LoVo (cell line): ENCODE results near the gene LTK.

Experiments
- DNase-seq: peaks from one replicate; pipeline ENCODE4 v3.0.0-alpha.2; 2016; ENCODE audit warnings: low spot score

The LTK gene

DNA sequence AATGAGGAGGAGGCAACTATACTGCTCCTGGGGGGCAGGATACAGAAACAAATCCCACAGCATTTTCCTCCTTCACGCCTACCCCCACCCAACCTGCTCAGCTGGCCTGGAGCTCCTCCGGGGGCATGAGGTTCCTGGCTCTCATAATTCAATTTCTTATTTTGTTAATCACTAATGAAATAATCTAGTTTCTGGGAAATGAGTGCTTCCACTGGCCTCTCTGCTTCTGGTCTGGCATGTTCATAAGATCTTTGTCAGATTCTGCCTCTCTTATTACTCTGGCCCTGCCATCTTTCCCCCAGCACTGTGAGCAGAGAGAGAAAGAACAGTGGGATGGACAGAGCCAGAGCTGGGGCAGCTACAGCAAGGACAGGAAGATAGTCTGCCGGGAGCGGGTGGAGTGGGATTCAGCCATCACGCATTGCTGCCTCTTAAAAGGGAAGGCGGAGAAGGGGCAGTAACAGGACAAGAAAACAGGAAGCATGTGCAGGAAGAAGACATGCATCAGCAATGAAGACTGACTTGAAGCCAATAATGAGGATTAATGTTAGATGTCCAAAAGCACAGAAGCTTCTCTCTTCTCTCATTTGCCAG is 16.8 kb upstream of the LTK start:
- no peak for DNase-seq

DNA sequence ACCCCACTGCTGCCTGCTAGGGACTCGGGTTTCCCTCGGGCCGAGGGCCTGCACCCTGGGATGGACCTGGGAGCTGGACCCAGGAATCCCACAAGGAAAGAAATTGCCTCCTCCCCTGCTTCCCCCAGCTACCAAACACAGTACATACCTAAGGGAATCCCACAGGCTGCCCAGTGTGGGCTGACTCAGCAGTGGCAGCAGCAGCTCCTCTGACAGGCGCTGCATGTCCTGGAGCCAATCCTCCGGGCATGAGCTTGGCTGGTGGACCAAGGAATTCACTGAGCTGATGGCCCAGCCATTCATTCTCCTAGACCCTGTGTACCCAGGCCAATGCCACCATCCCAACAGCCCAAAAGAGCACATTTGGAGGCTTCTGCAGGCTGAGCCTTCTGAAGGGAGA is 9.5 kb upstream of the LTK start:
- DNase-seq, result no peak

DNA sequence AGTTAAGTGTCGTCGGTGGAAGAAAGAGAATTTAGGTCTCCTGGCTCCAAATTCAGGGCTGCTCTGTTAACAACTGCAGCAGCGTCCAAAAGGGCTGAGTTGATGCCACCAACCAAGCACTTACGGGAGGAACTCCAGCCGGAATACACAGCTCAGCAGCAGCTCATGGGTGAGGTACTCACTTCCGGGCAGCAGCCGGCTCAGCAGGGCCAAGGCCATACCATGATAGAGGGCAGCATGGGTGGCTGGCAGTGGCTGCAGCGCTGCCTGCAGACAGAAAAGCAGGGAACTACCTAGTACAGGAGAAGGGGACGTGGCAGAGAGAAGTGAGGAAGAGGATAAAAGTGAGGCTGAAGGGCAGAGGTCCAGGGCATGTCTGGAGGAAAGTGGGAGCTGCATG is 8.0 kb upstream of the LTK start:
- DNase-seq, result no peak

DNA sequence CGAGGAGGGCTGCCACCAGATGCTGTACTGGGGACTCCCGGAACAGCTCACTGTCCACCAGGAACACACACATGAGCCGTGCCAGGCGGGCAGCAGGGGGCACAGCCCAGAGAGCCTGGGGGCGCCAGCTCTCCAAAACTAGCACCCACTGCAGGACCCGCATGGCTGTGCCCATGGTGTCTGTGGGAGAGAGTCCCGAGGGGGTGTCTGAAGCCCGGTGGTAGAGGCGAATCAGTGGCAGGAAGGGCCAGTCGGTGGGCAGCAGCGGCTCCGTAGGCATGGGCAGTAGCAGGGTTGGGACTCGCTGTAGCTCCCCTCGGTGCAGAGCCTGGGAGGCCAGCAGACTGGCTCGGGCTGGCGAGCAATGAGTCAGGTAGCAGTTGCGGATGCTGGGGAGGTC is 7.0 kb upstream of the LTK start:
- DNase-seq, result no peak

DNA sequence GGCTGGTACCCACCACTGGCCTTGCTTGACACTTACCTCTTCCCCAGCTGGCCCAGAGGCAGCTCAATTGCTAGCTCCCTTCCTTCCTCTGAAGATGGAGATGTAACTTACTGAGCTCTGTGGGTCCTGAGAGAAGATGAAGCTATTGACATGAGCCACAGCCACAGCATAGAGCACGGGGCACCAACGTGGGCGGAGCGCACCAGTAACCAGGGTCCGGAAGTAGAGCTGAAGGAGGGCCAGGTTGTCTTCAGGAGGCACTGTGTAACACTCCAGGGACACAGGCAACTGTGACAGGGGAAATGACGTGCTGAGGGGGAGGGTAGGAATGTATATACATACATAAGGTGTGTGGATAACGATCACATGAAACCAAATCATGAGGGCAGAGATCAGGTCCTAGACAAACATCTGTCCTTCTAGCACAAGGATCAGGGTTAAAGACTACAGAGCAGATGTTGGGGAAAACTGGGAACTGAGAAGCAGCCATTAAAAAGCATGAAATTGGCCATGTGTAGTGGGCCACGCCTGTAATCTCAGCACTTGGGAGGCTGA is 4.3 kb upstream of the LTK start:
- DNase-seq, result no peak

DNA sequence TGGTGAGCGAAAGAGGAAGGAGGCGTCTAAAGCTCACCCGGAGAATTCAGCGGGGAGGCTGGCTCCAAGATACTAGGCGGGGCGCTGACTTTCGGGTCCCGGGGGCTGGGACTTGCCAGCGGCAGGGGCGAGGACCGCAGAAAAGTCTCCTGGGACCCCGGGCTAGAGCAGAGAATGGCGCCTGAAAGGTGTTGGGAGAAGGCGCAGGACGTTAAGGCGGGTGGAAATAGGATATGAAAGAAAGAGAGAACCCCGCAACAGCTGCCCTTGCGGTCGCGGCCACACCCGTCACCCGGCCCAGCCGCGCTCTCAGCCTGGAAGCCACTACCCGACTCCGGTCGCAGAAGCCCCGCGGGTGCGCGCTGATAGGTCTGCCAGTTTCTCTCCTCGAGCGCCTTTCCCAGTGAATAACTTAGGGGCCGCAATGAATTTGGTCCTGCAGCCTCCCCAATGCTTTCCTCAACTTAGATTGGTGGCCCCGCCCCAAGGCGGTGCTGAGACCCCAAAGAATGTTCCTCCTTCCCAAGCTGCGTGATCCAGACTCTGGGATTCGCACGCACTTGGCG is 604 bp downstream of the LTK start:
- DNase-seq, result no peak

DNA sequence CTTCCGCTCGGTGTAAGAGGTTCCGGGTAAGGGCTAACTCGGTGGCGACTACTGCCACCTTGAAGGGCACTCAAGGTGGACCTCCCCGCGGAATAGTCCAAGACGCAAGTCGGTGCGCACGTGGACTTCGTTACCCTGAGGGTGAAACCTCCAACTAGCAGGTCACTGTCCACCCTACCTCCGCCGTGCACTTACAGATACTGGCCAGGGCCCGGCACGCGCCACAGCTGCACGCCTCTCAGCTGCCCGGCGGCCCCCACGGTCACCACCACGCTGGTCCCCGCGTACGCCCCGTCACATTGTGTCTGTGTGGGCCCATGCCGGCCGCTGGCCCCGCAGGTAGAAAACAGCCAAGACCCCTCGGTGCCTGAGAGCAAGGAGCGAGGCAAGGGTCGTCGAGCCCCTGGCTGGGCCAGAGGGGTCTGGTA is 1.1 kb downstream of the LTK start:
- no peak for DNase-seq

DNA sequence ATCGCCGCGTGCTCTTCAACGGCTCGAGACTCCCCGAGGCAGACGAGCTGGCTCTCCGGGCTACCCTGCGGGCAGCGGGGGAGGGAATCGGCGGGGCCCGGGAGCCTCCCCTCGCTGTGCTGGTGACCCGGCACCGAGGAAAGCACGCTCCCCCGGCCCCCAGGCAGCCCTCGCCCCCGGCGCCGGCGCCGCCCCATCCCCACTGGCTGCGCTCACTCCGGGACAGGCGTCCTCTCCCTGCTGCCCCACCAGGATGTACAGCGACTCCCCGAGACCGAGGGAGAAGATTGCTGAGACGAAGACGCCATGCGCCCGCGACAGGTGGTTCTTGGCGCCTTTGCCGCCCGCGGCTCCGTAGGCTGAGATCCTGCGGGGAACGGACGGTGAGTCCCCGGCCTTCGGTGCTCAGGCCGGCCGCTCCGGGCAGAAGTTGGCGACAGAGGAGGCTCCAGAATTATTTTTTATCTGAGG is 1.7 kb downstream of the LTK start:
- no peak for DNase-seq

DNA sequence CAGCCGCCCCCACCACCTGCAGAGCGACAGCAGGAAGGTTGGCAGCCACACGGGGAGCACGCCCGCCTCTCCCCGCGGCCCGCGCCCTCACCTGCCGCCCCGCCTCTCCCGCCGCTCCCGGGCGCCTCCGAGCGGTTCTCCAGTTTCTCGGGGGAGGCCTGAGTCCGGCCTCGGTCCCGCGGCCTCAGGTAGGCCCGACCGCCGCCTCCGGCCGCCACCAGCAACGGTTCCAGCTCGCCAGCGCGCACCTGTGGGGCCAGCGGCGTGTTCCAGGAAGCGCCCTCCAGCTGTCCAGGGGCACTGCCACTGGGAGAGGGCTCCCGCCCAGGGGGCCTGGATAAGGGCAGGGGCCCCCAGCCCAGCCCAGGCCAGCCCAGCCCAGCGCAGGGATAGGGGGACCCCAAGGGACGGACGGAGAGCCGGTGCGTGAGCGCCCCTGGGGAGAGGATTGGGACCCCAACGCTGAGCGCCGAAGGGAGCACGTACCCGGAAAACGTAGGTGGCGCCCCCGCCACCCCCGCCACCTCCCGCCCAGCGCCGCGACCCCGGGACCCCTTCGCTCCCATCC is 2.2 kb downstream of the LTK start:
- no peak for DNase-seq

DNA sequence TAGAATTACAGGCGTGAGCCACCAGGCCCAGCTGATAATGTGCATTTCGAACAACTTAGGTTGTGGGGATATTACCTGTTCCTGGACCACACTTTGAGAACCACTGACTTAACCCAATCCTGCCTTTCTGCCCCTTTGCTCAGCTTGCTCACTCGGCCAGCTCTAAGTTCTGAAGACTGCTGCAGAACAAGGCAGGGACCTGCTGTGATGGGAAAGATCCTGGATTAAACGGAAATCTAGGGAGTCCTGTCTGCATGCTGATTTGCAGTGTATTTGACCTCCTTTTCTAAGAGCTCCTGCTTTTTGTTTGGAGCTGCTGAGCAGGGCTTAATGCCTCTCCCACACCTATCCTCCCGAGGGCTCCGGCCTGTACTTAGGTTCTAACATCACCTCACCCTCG is 2.9 kb downstream of the LTK start:
- no peak for DNase-seq

DNA sequence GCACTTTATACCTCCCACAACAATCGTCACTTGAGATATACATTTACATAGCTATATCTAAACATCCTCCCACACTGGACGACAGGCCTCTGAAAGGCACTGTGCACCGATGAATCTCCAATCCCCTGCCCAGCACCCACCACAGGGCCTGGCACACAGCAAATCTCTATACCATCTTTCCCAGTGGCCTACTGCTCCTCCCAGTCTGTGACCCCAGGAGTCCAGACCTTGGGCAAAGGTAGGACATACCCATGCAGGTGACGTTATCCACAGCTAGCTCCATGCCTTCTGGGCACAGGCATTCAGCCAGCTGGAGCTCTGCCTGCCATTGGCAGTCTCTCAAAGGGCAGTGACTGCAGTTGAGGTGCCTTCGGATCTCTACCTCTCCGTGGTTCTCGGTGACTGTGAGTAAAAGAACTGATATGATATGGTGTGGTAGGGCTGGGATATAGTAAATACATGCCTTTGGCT is 5.8 kb downstream of the LTK start:
- peak; percentile 51 for DNase-seq

DNA sequence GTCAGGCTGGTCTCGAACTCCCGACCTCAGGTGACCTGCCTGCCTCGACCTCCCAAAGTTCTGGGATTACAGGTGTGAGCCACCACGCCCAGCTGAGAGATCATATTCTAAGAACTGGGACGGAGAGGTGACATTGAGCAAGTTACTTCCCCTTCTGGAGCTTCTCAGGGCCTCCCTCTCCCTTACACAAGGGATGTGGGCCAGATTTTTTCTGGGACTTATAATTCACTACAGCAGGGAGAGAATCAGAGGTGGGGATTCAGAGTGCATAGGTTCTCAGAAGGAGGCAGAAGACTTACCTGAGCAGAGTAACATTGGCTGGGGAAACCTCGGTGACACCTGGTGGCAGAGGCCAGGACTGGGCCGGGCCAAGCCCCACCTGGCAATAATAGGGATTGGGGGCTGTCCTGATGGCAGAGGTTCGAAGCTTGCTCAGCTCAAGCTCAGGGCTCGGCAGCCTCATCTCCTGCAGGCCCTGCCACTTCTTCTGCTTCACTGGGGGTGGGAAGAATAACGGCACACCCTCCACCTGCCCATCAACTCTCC is 6.8 kb downstream of the LTK start:
- no peak for DNase-seq

DNA sequence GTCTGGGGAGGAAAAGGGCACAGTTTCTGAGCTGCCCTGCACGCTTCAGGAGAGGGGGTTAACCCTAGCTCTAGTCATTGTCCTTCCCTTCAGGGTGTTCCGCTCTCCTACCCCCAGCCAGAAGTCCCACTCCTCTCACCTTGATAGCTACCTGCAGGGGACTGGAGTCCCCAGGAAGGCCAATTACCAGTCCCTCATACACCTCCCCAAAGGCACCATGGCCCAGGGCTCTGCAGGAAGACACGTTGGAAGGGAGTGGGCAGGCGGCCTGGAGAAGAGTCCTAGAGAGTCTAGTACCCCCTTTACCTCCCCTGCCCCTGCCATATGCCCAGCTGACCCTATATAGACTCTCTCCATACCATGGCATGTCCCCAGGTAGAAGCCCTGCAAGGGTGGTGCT is 7.9 kb downstream of the LTK start:
- no peak for DNase-seq

DNA sequence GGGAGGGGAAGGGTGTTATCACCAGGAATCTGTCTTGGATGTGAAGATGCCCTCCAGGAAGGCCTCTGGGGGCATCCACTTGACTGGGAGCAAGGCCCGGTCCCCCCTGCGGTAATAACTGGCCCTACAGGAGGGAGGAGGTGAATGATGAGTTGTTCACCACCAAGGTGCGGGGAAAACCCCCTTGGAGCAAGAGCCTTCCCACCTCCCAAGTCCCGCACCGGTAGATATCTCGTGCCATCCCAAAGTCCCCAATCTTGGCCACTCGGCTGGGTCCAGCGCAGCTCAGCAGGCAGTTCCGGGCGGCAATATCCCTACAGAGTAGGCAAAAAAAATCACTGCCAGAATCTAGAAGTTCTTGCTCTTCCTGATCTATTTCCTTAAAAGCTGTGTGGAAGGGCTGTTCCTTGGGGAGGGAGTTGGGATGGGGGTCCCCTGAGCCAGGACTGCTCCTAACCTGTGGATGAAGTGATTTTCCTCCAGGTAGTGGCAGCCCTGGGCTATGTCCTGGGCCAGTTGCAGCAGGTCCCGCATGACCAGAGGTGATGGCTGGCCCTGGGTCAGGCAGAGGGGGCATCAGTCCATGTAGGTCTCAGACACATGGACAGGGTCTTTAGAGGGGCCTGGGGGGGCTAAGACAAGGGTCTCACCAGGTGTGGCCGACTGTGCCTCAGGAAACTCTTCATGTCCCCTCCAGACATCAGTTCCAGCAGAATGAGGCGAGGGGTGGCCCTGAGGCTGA is 8.7 kb downstream of the LTK start:
- no peak for DNase-seq

DNA sequence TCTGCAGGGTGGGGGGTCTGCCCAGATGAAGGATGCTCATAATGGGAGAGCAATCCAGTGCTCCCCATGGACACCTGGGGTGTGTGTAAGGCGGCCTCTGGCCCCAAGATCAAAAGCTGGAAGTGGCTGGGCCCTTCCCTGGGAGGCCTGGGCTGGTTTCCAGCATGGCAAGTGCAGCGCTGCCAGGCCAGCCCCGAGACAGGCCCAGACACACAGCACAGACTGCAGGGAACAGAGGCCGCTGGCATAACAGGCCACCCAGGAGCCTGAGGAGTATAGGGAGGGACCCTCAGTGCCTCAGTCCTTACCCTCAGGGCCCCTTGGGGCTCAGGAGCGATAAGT is 10.0 kb downstream of the LTK start:
- no peak for DNase-seq

DNA sequence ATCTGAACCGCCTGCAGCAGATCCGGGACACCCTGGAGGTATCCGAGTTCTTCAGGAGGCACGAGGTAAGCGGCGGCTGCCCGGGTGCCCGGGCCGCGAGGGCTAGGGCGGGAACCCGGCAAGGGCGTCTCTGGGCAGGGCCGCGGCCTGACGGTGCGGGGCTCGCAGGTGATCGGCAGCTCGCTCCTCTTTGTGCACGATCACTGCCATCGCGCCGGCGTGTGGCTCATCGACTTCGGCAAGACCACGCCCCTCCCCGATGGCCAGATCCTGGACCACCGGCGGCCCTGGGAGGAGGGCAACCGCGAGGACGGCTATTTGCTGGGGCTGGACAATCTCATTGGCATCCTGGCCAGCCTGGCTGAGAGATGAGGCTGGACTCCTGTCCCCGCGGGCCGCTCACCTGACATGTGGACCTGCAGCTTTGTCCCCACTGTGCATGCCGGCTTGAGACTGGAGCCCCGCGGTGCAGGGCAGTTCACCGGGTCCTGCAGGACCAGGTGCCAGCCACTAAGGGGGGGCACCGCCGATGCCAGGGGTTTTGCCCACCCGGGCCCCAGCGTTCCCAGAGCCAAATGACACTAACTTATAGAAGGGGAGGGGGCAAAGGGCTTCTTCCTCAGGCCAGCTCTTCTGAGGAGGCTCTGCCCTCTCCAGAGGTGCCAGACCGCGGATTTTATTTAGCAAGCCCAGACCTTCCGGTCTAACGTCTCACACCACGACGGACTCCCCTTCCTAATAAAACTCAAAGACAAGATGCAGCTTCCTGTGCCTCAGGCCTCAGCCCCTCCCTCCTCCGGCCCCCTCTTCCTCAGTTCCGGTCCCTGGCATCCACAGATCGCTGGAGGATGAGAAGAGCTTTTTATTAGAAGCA is 10.6 kb downstream of the LTK start:
- no peak for DNase-seq

DNA sequence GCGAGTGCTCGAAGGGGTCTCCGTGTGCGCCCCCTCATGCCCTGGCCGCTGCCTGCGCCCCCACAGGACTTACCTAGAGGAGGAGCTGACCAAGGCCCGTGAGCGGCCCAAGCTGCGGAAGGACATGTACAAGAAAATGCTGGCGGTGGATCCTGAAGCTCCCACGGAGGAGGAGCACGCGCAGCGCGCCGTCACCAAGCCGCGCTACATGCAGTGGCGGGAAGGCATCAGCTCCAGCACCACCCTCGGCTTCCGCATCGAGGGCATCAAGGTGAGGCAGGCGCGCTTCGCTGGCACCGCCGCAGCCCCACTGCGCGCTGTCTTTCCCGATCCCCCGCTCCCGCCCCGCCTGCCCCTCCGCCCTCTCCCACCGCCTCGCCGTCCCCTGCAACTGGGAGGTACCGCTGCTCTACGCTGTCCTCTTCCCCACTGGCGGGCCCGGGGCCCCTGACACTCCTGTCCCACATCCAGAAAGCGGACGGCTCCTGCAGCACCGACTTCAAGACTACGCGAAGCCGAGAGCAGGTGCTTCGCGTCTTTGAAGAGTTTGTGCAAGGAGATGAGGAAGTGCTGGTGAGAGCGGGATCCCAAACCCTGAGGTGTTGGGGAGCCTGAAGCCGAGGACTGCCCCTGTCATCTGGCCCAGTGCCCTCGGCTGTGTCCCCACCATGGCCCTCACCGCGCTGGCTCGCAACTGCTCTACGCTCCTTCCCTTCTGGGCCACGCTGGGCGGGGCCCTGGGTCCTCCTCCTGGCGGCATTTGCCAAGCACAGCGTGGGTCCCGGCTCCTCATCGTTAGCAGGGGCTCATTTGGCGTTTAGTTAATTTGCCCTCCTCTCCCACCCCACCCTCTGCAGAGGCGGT is 11.5 kb downstream of the LTK start:
- no peak for DNase-seq

DNA sequence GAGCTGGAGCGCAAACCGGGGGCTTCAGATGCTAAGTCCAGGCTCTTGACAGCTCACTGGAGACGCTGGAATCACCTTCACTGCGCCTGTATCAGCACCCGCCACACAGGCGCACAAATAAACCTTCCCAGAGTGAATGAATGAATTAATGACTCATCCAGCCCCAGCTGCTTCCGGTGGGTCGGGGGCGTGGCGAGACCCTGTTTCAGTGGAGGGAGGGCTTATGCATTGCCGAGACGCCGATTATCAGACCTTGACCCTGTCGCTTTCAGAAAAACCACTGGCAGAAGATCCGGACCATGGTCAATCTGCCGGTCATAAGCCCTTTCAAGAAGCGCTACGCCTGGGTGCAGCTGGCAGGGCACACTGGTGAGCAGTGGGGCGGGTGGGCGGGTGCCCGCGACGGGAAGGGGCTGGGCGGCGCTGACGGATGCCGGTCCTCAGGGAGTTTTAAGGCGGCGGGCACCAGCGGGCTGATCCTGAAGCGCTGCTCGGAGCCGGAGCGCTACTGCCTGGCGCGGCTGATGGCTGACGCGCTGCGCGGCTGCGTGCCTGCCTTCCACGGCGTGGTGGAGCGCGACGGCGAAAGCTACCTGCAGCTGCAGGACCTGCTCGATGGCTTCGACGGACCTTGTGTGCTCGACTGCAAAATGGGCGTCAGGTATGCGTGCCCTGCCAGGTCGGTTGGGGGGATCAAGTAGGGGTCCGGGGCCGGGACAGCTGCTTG is 12.3 kb downstream of the LTK start:
- DNase-seq, result no peak

DNA sequence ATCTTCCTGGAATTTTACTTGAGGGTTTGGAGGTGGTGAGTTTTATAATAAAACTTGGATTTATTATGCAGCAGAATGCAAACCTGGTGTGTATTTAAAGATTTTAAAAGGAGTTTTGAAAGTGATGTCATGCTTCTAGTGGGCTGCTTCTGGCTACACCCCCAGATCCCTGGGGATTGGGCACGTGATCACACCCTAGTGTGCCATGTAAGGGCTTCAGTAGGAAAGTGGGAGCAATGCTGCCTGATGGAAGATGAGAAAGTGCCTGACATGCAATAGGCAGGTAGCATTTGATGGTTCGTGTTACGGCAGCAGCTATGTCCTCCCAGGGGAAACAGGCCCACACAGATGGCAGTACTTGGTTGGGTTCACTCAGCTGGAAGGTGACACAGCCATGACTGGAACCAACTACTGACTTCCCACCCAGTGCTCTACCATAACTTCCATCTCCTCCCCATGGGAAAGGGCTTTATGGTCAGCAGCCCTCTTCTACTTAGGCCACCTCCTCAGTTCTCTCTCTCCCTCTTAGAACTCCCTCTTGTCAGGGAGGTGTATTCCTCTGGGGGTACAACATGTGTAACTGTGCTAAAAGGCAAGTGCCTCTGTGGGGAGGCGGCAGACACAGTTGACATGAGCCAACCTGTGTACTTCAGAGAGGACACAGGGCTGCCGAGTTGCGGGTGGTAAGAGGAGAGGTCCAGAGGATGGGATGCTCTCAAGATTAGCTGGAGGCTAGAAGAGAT is 14.3 kb downstream of the LTK start:
- no peak for DNase-seq
